Measurements from ENCODE around the gene BEND5. TPM values are rescaled to one million over a fixed set of nuclear protein-coding genes. Genes with fewer than 3 reads are reported as not detected.

The BEND5 gene
- total and polyA plus RNA-seq, 10 of the 15 experiments (the other 5 are each of a cell fraction or from before 2014, with no cell fraction given) = 0.26 TPM; not detected in 9

GRCh38 chr1:48720929-48721328, 55.8 kb downstream of the BEND5 start:
- no peaks in the 10 kb centered on the region; the same call in 1 of the 2 replicates for H4K20me1 ChIP-seq (ENCODE audit: control insufficient read depth, insufficient read depth)
- POLR2A ChIA-PET = no interaction called here
- CTCF ChIA-PET = interaction anchor here (0.6 kb wide), 1 partner anchor 24 kb away, joined by 3 read pairs; no protein-coding TSS in a partner anchor

GRCh38 chr1:48718705-48719104, 58.0 kb downstream of the BEND5 start:
- CTCF ChIA-PET = interaction anchor here (1.7 kb wide), 1 partner anchor 22 kb away, joined by 4 read pairs; no protein-coding TSS in a partner anchor
- SMC1A ChIA-PET (ENCODE audit: uncharacterized antibody, unreplicated experiment) = no interaction called here
- H3K4me1 ChIP-seq (ENCODE audit: control insufficient read depth, insufficient read depth, low read length) = no peaks in the 10 kb centered on the region
- H4K20me1 ChIP-seq (ENCODE audit: control insufficient read depth, insufficient read depth) = no peaks in the 10 kb centered on the region; the same call in 1 of the 2 replicates
- no peaks in the 10 kb centered on the region for H3K79me2 ChIP-seq (ENCODE audit: control insufficient read depth, insufficient read depth, low read length)
- POLR2A ChIA-PET = no interaction called here
- TF ChIP-seq NR2C2 (IDR thresholded peaks at IDR 0.05; ENCODE audit: borderline replicate concordance, control insufficient read depth, insufficient read length, low read depth) (no peak), NRF1 (conservative IDR thresholded peaks at IDR 0.05; ENCODE audit: low read depth, low read length) (no peak), RELB (IDR thresholded peaks at IDR 0.05; ENCODE audit: low read depth) (no peak), CHD4 (IDR thresholded peaks at IDR 0.05) (no peak), SUPT20H (IDR thresholded peaks at IDR 0.05; ENCODE audit: borderline replicate concordance, control insufficient read depth, low read depth, low read length) (no peak), NR2F1 (conservative IDR thresholded peaks at IDR 0.05) (no peak), GABPA (IDR thresholded peaks at IDR 0.05; ENCODE audit: low read depth) (no peak), PAX8 (IDR thresholded peaks at IDR 0.05) (no peak), DPF2 (IDR thresholded peaks at IDR 0.05) (no peak), IRF3 (IDR thresholded peaks at IDR 0.05) (no peak), POU2F2 (IDR thresholded peaks at IDR 0.05; ENCODE audit: borderline replicate concordance, low read depth, low read length) (no peak)
- no peak overlapping the region for H3K4me2 ChIP-seq (ENCODE audit: control insufficient read depth, insufficient read depth)
- FAIRE-seq (no peak), DNase-seq (ENCODE audit: low read depth, low spot score) (no peak), ATAC-seq (no peak)
- in situ Hi-C loops (cut with MboI) = no loop called here
- BruUV-seq (replicated peaks) = no TSS peak
- WGBS (ENCODE audit: insufficient coverage, insufficient replicate concordance, low lambda C conversion rate, missing lambda C conversion rate) = 9% methylated on average over 4 of the region's 4 CpGs
- H3K9ac ChIP-seq (ENCODE audit: control insufficient read depth, insufficient read depth, low read length) = no peak overlapping the region
- no peaks in the 10 kb centered on the region; a peak in 1 of 4 replicates for H3K27me3 ChIP-seq (replicated peaks in 1 of 2; ENCODE audit: control insufficient read depth in 2 of 2, insufficient read depth in 2 of 2, low read length in 1 of 2)
- RAD21 ChIA-PET (ENCODE audit: unreplicated experiment) = no interaction called here
- intact Hi-C loops (cut with micrococcal nuclease; ENCODE audit: unreplicated experiment) = no loop called here
- no peak overlapping the region for H3K4me3 ChIP-seq
- H3K9me3 ChIP-seq (replicated peaks; ENCODE audit: control insufficient read depth, insufficient read depth, low read length) = no peaks in the 10 kb centered on the region
- H3K27ac ChIP-seq (ENCODE audit: control insufficient read depth, insufficient read depth) = no peak overlapping the region
- no peaks in the 10 kb centered on the region for H3K36me3 ChIP-seq (ENCODE audit: control insufficient read depth in 2 of 2, insufficient read depth in 2 of 2, low read length in 1 of 2)
- no peak overlapping the region for H2AFZ ChIP-seq (ENCODE audit: control insufficient read depth, low read depth, low read length)

More at GRCh38 chr1:48720929-48721328, 55.8 kb downstream of the BEND5 start:
- TF ChIP-seq BMI1 (IDR thresholded peaks at IDR 0.05; ENCODE audit: borderline replicate concordance) = no peak
- no peak for TF ChIP-seq SREBF1 (IDR thresholded peaks at IDR 0.05; ENCODE audit: low read length)
- TF ChIP-seq RBBP5 (conservative IDR thresholded peaks at IDR 0.05) = no peak
- no peak for TF ChIP-seq CHD4 (IDR thresholded peaks at IDR 0.05)
- TF ChIP-seq TCF12 (IDR thresholded peaks at IDR 0.05; ENCODE audit: low read depth, low read length) = no peak
- TF ChIP-seq TARDBP (IDR thresholded peaks at IDR 0.05; ENCODE audit: borderline replicate concordance) = no peak
- ATAC-seq (no peak), DNase-seq (ENCODE audit: low read depth, low spot score) (no peak), FAIRE-seq (no peak)
- H3K4me3 ChIP-seq = no peak overlapping the region
- RAD21 ChIA-PET (ENCODE audit: unreplicated experiment) = no interaction called here
- no peaks in the 10 kb centered on the region for H3K79me2 ChIP-seq (ENCODE audit: control insufficient read depth, insufficient read depth, low read length)
- BruUV-seq (replicated peaks) = no TSS peak
- H3K9ac ChIP-seq (ENCODE audit: control insufficient read depth, insufficient read depth, low read length) = no peak overlapping the region
- SMC1A ChIA-PET (ENCODE audit: uncharacterized antibody, unreplicated experiment) = no interaction called here
- in situ Hi-C loops (cut with MboI) = no loop called here
- H3K27ac ChIP-seq (ENCODE audit: control insufficient read depth, insufficient read depth) = no peak overlapping the region
- no peaks in the 10 kb centered on the region for H3K36me3 ChIP-seq (ENCODE audit: control insufficient read depth in 2 of 2, insufficient read depth in 2 of 2, low read length in 1 of 2)
- H3K4me2 ChIP-seq (ENCODE audit: control insufficient read depth, insufficient read depth) = no peak overlapping the region
- H3K9me3 ChIP-seq (replicated peaks; ENCODE audit: control insufficient read depth, insufficient read depth, low read length) = no peaks in the 10 kb centered on the region
- H3K27me3 ChIP-seq (replicated peaks in 1 of 2; ENCODE audit: control insufficient read depth in 2 of 2, insufficient read depth in 2 of 2, low read length in 1 of 2) = peaks cover 0 to 3% of the 10 kb centered on the region in 2 experiments; a peak in 1 of 4 replicates
- no peak overlapping the region for H2AFZ ChIP-seq (ENCODE audit: control insufficient read depth, low read depth, low read length)
- intact Hi-C loops (cut with micrococcal nuclease; ENCODE audit: unreplicated experiment) = no loop called here
- no peaks in the 10 kb centered on the region for H3K4me1 ChIP-seq (ENCODE audit: control insufficient read depth, insufficient read depth, low read length)

Measured in GM12878 (cell line).